Measurements from ENCODE around the gene ZBTB49. TPM values are rescaled to one million over a fixed set of nuclear protein-coding genes. Genes with fewer than 3 reads are reported as not detected.
A peak's percentile ranks its signal among the peaks of the same experiment; 100 is the strongest.

Gene ZBTB49
- total RNA-seq, 4 donors from 2014 or later: 2.4 to 11.2 (median 6.0) TPM

DNA sequence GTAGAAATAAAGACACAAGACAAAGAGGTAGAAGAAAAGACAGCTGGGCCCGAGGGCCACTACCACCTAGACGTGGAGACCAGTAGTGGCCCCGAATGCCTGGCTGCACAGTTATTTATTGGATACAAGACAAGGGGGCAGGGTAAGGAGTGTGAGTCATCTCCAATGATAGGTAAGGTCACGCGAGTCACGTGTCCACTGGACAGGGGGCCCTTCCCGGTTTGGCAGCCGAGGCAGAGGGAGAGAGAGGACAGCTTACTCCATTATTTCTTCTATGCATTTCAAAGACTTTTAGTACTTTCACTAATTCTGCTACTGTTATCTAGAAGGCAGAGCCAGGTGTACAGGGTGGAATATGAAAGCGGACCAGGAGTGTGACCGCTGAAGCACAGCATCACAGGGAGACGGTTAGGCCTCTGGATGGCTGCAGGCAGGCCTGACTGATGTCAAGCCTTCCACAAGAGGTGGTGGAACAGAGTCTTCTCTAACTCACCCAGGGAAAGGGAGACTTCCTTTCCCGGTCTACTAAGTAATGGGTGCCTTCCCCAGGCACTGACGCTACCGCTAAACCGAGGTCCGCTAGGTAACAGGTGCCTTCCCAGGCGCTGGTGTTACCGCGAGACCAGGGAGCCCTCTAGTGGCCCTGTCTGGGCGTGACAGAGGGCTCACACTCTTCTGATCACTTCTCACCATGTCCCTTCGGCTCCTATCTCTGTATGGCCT, 44.9 kb downstream of the ZBTB49 start:
- DNase-seq: peak; percentile 75
- no peak overlapping the region for H3K4me3 ChIP-seq
- intact Hi-C loops (cut with DNase I; ENCODE audit: low total_unique reads): no loop called here
- no peaks in the 10 kb centered on the region for H3K36me3 ChIP-seq
- no peaks in the 10 kb centered on the region for H3K9me3 ChIP-seq
- in situ Hi-C loops (cut with MboI; ENCODE audit: low pct_ligation_motif_present in 1 of 4, low pct_unique_long_range_greater_than_20kb in 1 of 4, low sequenced_read_pairs in 3 of 4): loop anchor here in 2 of 4 donors (10.0 kb wide), 1 partner anchor 80 kb away; no protein-coding TSS in a partner anchor
- no peak overlapping the region for H3K27ac ChIP-seq
- TF ChIP-seq, protein P1, sequence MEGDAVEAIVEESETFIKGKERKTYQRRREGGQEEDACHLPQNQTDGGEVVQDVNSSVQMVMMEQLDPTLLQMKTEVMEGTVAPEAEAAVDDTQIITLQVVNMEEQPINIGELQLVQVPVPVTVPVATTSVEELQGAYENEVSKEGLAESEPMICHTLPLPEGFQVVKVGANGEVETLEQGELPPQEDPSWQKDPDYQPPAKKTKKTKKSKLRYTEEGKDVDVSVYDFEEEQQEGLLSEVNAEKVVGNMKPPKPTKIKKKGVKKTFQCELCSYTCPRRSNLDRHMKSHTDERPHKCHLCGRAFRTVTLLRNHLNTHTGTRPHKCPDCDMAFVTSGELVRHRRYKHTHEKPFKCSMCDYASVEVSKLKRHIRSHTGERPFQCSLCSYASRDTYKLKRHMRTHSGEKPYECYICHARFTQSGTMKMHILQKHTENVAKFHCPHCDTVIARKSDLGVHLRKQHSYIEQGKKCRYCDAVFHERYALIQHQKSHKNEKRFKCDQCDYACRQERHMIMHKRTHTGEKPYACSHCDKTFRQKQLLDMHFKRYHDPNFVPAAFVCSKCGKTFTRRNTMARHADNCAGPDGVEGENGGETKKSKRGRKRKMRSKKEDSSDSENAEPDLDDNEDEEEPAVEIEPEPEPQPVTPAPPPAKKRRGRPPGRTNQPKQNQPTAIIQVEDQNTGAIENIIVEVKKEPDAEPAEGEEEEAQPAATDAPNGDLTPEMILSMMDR (IDR thresholded peaks at IDR 0.05): peak; percentile 52 to 74 (median 67)
- no peak for TF ChIP-seq POLR2AphosphoS5 (IDR thresholded peaks at IDR 0.05)
- H3K4me1 ChIP-seq: no peaks in the 10 kb centered on the region
- no peaks in the 10 kb centered on the region for H3K27me3 ChIP-seq
- WGBS, 2 donors (ENCODE audit: low coverage in 1 of 2): 42 to 49% methylated on average over 16 to 21 of the region's 21 CpGs

DNA sequence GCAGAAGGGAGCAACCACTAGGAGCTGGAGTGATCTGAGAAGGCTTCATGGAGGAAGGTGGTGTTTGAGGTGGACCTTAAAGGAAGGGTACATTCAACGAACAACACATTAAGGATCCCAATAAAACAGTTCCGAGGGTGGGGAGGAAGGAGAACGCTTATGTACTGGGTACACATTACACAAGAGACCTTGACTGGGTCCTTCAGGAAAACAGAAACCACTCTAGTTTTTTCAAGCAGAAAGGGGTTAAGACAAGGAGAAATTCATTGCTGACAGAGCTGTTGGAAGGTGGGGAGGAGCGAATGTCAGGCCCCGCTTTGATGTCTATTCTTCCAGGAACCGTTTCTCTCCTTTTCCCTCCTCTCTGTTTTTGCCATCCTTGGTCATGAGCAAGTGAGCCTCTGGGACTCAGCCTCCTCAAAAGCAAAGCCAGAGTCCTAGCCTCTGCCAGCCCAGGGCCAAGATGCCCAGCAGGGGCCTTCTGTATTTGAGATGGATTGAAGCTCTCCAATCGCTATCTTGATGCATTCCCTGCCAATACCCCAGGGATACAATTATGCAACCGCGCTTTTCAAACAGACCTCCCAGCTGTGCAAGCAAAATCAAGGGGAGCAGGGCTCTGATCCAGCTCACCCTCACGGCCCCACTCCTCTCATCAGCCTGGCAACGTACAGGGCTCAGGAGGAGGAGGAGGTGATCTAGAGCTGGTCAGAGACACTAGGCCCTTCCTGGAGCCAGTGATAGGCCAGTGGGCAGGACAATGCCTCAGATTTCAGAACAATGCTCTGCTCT, 48.4 kb downstream of the ZBTB49 start:
- 63% methylated on average over 11 of the region's 11 CpGs; no CpG with 5 or more reads in 1 of the 2 donors for WGBS, 2 donors (ENCODE audit: low coverage in 1 of 2)
- no peak for DNase-seq
- no peaks in the 10 kb centered on the region for H3K9me3 ChIP-seq
- H3K27ac ChIP-seq: no peak overlapping the region
- H3K36me3 ChIP-seq: no peaks in the 10 kb centered on the region
- no peak overlapping the region for H3K4me3 ChIP-seq
- TF ChIP-seq POLR2A (IDR thresholded peaks at IDR 0.05) (no peak), EP300 (IDR thresholded peaks at IDR 0.05; ENCODE audit: low read depth) (no peak), POLR2AphosphoS5 (IDR thresholded peaks at IDR 0.05) (no peak)
- TF ChIP-seq, protein P1 (IDR thresholded peaks at IDR 0.05): no peak
- no peaks in the 10 kb centered on the region for H3K27me3 ChIP-seq
- in situ Hi-C loops (cut with MboI; ENCODE audit: low pct_ligation_motif_present in 1 of 4, low pct_unique_long_range_greater_than_20kb in 1 of 4, low sequenced_read_pairs in 3 of 4): loop anchor here in 2 of 4 donors (10.0 kb wide), 1 partner anchor 84 kb away; no protein-coding TSS in a partner anchor
- no peaks in the 10 kb centered on the region for H3K4me1 ChIP-seq
- intact Hi-C loops (cut with DNase I; ENCODE audit: low total_unique reads): no loop called here

DNA sequence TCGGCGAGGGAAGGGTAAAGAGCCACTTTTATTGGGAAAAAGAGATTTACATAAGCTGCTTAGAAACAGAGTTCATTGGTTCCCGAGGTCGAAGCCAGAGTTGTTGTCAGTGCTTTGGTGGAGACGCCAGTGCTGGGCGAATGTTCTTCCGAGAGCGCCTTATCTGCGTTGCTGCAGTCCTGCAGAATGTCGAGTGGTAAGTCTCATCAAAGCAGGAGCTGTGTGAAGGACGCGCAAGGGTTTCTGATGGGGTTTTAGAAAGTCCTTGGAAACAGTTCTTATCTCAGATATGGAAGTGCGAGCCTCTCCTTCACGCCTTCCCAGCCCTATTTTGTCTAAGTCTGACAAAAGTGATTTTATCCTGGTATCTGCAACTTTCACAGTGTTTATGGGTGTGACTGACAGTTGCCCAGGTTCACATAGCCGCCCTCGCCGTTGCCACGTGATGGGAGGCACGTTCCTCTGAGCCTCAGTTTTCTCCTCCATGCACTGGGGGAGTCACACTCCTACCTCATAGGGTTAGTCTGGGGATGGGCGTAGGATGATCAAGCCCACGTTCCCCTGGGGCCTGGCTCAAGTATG, 49.5 kb downstream of the ZBTB49 start:
- Histone ChIP-seq H3K4me1 (no peaks in the 10 kb centered on the region), H3K9me3 (no peaks in the 10 kb centered on the region), H3K4me3 (no peak overlapping the region), H3K27me3 (no peaks in the 10 kb centered on the region), H3K36me3 (no peaks in the 10 kb centered on the region), H3K27ac (no peak overlapping the region)
- in situ Hi-C loops (cut with MboI; ENCODE audit: low pct_ligation_motif_present in 1 of 4, low pct_unique_long_range_greater_than_20kb in 1 of 4, low sequenced_read_pairs in 3 of 4) (loop anchor here in 3 of 4 donors (10.0 kb wide), 1 partner anchor 85 kb away; no protein-coding TSS in a partner anchor), intact Hi-C loops (cut with DNase I; ENCODE audit: low total_unique reads) (no loop called here)
- TF ChIP-seq EP300 (IDR thresholded peaks at IDR 0.05; ENCODE audit: low read depth) (no peak), POLR2A (IDR thresholded peaks at IDR 0.05) (no peak), POLR2AphosphoS5 (IDR thresholded peaks at IDR 0.05) (no peak)
- TF ChIP-seq, protein P1 (IDR thresholded peaks at IDR 0.05): no peak
- DNase-seq: no peak
- 59% methylated on average over 11 to 21 of the region's 21 CpGs for WGBS, 2 donors (ENCODE audit: low coverage in 1 of 2)
